ENCODE measurements around the gene ARHGAP18.

Gene ARHGAP18

DNA sequence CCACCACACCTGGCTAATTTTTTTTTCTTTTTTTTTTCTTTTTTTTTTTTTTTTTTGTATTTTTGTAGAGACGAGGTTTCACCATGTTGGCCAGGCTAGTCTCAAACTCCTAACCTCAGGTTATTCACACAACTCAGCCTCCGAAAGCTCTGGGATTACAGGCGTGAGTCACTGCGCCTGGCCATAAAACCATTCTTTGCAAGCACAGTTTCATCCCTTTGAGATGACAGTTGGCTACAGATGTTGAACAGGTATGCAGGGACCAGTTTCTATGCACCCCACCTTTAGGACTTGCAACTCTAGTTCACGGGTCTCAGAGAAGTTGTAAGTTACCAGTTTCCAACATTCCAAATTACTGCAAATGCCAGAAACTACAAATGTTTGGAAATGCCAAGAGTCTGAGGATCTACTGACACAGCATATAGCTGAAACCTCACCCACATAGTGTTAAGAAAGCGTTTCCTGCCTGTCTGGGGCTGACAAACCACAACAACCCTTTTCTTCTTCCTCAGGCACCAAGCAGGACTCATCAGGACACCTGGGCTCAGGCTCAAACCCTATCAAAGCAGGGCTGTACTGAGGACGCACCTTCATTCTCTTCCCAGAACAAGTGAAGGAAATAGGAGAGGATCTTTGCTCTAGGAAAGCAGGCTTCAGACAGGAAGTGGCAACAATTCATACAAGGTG, 22.9 kb downstream of the ARHGAP18 start:
- DNase-seq = peak; percentile 56 to 89

DNA sequence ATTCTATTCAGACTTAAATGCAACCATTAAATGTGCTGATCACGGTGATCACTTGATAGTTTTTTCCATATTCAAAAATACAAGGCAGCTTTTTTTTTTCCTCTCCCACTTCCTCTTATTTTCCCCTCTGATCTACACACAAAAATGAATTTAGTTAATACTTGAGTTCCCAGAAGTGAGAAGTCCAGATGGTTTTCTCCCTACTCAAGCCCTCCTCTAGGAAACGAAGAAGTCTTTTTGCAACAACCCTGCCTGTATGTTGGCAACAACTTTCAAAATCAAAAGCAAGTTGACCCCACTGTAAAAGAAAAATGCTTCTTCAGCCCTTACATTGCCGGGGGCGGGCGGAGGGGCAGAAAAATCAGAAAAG, 24.3 kb downstream of the ARHGAP18 start:
- DNase-seq = peak in 1 of 2 donors; percentile 15

DNA sequence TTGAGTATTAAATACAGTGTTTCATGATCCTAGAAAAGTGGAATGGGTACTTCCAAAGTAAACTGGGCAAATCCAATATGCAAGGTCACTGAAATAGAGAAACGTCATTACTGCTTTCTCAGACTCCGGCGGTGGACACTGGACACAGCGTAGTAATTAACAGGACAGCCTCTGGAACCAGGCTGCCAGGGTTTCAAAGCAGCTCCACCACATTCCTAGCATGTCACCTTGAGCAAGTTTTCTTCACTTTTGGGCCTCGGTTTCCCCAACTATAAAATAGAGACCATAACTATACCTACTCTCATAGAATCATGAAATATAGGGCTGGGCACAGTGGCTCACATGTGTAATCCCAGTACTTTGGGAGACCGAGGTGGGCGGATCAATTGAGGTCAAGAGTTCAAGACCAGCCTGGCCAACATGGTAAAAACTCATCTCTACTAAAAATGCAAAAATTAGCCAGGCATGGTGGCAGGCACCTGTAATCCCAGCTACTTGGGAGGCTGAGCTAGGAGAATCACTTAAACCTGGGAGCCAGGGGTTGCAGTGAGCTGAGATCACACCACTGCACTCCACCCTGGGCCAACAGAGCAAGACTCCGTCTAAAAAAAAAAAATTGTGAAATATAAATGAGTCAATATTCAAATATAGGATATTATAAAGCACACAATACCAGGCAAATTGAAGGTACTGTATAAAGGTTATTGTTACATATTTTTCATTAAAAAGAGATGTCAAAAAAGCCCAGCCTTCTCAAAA, 24.9 kb downstream of the ARHGAP18 start:
- DNase-seq = no peak

DNA sequence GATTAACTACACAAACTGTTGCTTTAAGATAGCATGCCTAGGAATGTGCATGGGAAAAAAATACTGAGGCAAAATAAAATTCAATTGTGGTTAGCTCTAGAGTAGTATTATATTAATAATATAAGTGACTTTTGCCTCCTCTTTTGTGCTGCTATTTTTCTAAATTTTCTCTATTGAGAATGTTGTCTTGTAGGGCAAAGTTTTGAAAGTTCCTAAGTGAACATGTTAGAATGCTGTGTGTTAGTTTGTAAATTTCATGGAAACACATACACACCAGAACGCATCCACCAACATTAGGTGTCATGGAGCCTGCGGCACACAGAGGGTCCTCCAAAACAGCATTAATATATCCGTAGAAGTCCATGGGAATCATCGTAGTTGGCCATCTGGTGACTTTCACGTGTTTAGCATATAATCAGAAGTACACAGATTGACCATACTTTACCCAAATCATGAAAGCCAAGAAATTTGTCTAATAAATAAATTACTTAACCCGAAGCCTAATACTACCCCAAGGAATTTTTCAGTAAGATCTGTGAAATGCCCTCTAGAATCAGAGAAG, 25.6 kb downstream of the ARHGAP18 start:
- DNase-seq = no peak

DNA sequence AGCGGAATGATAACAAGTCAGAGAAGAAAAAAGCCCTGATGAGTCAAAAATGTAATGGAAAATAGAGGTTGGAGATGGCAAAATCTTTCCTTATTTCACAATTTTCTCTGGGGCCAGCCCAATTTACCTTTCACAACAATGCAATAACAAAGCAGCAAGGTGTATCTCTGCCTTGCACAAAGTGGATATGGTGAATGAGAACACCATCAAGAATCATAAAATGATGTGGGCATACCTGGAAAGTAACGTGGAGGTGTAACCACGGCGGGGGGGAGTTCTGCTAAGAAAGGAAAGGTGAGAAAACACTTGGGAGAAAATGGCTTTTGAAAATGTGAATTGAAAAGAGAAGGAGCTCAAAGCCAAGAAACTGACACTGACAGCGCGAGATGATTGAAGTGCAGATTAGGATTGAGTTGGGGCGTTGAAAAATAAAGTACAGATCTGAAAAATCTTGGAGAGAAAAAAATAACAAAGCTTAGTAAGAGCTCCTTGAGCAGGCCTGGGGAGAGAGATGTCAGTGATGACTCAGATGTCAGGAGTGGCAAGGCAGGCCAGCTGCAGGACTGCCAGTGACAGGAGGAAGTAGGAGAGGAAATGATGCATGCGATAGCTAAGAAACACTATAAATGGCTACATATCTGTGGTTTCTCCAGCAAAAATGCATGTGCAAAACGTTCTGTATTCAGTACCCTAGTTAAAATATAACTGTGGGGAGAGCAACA, 26.2 kb downstream of the ARHGAP18 start:
- peak in 1 of 2 donors; percentile 99 for DNase-seq

DNA sequence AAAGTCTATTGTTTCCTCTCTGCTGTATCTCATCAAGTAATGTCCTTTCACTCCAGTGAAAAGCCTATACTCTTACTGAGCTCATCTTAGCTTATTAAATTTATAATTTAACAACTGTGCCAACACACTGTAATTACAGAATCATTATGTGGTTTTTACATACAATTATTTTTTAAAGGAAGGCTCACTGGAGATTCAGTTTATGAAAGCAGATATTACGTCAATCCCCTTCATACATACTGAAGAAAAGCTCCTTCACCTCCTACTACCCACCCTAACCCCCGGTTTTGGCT, 28.1 kb downstream of the ARHGAP18 start:
- DNase-seq = no peak

DNA sequence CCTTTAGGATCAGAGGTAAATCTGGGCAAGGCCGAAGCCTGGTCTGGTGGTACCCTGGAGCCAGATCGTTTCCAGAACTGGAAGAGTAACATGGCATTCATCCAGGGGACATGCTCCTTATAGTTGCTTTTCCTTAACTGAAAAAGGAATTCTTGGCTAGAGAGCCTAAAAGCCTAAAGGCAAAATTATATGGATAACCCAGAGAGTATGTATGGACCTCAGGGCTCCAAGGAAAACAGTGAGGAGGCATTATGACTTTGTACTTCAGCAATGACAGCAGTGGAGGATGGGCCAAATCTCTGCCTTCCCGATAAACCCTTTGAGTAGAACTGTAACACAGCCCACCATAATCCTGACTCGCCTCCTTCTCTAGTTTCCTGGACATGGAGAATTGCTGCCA, 29.3 kb downstream of the ARHGAP18 start:
- DNase-seq = no peak

DNA sequence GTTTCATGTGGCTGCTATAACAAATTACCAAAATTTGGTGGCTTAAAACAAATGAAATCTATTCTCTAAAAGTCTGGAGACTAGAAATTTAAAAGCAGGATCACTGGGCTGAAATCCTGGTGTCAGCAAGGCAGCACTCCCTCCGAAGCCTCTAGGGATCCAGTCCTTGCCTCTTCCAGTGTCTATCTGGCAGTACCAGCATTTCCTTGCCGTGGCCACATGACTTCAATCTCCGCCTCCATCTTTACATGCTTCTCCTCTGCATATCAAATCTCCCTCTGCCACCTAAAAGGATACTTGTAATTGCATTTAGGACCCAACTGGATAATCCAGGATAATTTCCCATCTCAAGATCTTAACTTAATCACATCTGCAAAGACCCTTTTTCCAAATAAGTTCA, 30.2 kb downstream of the ARHGAP18 start:
- no peak for DNase-seq

DNA sequence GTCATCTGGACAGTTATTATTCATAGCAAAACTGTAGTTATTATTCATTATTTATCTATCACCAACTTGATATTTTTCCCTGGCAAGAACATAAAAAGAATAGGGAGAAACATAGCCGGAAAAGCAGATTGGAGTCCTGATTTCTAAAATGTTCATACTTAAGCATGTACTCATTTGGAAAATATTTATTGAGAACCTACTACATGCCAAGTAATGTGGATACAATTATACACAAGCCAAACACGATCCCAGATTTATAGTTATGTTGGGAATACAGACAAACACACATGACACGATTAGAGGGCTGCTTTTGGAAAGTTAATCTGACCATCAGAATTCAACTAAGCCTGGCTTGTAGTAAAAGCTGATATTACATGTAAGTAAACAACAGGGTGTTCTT, 30.7 kb downstream of the ARHGAP18 start:
- DNase-seq = no peak

DNA sequence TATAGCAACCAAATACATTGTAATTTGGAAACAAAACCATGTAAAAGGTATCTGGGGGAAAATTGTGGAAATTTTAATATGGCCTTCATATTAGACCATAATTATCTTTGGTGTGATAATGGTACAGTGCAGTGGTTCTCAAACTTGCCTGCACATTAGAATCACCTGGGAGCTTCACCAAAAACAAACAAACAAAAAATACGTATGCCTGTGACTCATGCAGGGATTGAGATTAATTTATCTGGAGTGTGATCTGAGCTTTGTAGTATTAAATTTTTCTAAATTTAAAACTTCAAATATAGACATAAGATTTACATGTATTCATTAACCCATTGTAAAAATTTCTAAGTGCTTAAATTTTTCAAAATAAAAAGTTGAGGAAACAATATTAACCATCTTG, 31.5 kb downstream of the ARHGAP18 start:
- no peak for DNase-seq

DNA sequence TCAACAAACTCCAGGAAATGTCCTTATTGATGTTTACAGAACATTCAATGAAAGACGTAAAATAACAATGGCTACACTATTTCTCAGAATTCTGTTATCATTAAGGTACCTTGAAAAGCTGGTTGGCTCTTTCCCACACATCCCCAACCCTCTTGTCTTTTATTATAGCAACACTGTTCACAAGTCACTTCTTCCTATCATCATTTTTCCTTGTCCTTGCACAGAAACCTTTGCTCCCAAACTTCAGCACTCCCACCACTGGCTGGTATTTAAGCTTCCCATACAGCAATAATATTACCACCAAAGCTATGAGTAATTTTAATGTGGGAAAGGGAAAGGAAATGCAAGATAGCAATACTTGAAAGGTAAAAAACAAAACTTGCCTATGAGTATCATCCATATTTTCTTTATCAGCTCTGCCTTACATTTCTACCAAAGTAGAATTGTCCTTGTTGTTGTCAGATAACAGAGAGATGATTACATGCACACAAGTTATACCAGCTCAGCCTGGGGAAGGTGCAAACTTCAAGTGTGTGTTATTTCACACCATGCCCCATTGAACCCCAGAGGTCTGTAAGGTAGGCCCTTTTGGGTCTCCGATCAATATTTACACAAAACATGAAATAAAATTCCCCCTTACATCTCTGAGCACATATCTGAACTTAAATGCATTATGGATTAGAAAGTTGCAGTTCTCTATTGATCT, 32.2 kb downstream of the ARHGAP18 start:
- DNase-seq = no peak

DNA sequence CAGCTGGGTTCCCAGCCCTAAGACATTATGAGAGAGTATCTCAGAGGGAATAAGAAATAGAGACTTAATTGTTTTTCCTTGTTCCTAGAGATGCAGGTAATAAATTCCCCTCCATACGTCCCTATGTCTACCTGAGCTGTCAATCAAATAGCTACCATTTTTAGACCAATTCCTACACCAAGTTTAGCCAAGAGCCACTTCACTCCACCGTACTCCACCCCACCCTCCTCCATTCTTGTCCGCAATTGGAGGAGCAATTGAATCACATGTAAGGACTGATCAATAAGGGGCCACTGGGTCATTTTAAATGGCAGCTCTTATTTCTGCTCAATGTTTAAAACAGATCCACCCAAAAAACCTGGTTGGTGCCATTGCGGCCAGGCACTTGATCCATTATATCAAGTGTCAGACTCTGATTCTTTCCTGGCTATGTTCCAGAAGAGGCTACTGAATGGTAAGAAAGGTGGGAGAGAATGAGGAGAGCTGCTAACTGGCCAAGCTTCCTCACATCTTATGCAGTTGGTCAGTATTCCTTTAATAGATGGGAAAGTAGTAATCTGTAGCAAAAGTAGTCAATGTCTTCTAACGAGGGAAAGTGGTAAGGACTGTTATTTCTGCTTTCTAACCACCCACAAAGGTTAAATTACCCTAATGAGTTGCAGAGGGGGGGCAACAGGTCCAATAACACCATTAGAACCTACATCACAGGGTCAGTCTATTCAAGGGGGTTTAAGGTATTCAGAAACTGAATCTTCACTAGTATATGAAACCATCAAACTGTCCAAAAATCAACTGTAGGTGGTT, 34.1 kb downstream of the ARHGAP18 start:
- no peak for DNase-seq

DNA sequence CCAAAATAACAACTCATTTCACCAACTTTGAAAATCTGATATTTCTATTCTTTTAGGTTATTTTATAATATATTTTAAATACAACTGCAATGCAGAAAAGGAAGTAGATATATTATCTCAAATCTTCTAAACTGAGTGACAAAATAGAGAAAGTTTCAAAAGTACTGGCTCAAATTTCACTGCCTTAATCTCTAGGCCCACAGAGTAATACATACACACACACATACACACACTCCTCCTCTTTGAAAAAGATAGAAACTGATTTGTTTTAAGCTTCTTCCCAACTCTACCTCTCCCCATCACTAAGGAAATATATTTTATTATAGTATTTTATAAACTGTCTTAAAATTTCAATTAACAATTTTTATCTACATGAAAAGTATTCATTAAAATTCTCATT, 36.2 kb downstream of the ARHGAP18 start:
- no peak for DNase-seq

DNA sequence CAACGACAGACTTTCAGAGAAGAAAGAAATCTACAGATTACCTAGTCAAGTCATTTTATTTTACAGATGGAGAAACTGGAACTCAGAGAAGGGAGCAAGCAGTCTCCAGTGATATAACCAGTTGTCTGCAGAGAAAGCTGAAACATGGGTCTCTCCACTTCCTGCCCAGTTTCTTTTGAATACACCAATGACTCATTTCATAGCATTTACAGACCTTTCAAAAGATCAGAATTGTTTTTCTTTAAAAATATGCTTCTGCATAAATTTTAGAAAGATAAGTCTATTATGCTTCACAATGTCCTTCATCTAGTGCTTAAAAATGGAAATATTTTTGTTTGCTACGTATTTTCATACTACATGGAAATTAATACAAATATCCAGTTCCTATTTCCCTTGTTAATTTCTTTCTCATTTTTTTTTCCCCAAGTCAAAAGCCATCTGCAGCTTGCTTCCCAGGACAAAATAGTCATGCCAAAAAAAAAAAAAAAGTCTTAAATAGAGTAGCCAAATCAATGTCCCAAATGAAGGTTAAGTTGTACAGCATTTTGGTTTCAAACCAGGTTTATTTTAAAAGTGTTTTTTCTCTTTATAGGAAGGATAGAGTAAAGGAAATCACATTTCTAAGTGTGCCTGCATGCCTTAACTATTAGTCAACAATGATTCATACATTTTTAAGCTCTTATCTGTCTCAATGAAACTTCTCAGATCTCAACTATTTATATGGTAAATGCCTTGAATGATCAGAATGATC, 36.9 kb downstream of the ARHGAP18 start:
- DNase-seq = peak in 1 of 2 donors; percentile 84

DNA sequence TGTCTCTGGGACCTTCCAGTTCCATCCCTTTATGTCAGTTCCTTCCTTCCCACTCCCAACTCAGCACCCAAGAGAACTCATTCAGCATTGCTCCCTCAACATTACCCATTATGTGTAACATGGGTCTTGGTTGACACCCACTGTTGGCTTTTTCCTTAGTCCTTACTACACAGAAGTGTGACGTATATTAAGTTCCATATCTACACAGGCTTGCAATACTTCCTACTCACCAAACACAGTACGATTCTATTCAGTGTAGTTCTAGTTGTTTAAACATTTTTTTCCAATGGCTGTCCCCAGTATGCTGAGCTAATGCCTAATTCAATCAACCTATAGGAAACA, 37.7 kb downstream of the ARHGAP18 start:
- DNase-seq = no peak

DNA sequence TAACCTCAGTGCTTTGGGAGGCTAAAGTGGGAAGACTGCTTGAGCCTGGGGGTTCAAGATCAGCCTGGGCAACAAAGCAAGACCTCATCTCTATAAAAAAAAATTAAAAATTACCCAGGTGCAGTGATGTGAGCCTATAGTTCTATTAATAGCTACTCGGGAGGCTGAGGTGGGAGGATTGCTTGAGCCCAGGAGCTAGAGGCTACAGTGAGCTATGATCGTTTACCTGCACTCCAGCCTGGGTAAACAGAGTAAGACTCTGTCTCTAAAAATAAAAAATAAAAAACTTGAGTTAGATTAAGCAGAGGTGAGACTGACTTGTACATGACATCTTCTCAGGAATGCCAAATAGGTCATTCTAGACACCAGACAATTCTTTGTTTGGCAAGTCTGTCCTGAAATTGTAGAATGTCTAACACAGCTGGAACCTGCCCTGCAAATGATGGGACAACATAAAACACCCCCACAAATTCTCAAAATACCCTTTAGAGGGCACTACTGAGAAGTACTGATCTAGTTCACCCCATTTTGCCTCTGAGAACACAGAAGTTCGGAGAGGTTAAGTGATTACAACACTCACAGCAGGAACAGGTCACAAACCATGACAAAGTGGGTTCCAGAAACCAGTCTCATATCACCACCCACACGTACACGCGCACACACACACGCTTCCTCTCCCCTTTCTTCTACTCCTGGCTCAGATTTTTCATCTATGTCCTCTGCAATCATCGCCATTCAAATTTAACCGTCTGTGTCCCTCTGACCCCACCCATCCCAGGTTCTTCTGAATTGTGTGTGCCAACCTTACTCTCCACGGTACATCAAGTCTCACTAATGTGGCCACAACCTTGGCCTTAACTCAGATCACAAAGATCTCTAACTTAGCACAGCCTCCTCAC, 38.3 kb downstream of the ARHGAP18 start:
- peak; percentile 15 to 16 for DNase-seq

DNA sequence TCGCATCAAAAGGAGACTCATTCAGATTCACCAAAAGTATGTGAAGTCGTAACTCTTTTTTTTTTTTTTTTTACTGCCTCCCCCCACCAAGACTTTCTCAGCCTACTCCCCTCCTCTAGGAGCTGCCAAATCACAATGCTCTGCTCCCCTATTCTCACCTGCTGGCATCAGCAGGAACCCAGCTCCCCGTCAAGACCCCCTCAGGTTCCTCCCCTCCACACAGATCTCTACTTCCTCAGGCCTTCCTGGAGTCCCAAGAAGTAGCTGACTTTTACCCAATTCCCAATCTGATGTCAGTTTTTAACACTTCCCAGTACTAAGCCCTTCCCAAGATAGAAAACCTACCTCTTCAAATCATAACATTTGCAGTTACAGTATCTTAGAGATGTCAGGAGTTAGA, 39.3 kb downstream of the ARHGAP18 start:
- no peak for DNase-seq

DNA sequence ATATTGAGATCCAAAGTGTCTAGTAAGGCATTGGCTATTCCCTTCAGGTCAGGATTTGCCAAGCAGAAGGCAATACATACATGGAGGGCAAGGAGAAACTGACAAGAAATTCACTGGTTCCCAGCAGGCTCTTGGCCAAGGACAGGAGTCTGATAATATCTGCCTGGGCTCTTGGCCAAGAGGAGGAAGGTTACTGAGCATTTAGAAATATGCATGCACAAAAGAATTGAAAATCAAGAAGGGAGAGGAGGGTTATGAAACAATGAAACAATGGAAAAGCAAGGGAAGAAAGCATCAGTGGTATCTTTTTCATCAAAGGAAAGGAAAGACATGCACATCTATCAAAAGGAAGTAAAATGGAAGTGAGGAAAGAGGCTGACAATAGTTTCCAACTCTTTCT, 42.4 kb downstream of the ARHGAP18 start:
- DNase-seq = no peak

DNA sequence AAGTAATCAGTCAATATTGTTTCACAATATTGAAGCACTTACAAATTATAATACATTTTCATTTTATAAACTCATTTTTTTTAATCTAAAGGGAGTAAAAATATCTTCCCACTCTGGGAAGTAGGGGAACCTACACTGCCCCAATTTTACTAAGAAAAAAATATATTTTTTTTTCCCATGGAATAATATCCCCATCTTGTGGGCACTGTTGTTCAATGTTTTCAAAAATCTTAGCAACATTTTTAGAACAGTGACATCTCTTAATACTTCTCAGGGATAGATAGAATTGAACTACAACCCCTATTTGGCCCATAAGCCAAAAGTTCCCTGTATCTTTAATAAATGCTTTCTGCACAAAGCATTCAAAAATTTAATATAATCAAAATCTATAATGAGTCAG, 42.9 kb downstream of the ARHGAP18 start:
- no peak for DNase-seq

DNA sequence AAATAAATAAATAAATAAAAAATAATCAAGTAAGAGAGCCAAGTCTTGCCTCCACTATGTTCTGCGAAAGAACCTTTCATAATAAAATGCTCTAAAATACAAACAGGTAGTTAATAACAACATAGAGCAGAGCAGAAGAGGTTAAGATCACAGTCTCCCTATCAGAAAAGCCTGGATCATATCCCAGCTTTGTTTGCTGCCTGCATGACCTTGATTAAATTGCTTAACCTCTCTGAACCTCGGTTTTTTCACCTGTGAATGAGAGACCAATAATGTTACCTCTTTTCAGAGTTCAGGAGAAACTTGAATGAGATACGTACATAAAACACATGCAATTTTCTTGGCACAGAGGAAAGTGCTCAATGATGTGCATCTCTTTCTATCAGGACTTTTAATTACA, 44.4 kb downstream of the ARHGAP18 start:
- DNase-seq = no peak

DNA sequence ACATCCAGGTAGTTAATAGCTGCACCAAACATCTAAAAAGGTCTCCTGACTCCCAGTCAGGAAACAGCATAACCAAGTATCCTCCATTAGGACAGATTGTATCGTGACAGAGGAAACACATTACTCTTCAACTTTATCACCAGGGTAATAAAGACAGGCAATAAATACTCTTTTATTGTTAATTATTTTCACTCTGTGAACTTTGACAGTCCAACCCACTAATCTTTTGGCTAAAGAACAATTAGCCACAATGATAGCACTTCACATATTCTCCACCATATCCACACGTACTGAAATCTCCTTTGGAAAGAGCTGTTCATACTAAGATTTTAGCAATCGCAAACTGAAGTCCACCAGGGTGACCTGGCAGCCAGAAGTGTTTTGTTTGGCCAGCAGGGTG, 46.4 kb downstream of the ARHGAP18 start:
- DNase-seq = no peak

Data from bone marrow (tissue), 2 donors.